Cardiac muscle cell (in vitro differentiated cells and primary cell): ENCODE data around the gene GLYR1. TPM values are rescaled to one million over a fixed set of nuclear protein-coding genes. Genes with fewer than 3 reads are reported as not detected.

Experiments used
- DNase-seq, 2 donors: peaks; one replicate each; pipeline versions ENCODE4 v3.0.0 to v3.0.0-alpha.2; 2010 to 2017; ENCODE audit warnings: low read depth in 1 of 2, low spot score in 1 of 2
- H3K27ac ChIP-seq: fragments of 200-600 bp; sonication (generic); 2 replicates; pipeline ENCODE4 v1.5.1; 2016
- H3K27me3 ChIP-seq: fragments of 200-600 bp; sonication (generic); 2 replicates; pipeline ENCODE4 v1.6.0; 2016; ENCODE audit warnings: control low read depth
- H3K36me3 ChIP-seq: fragments of 200-600 bp; sonication (generic); 2 replicates; pipeline ENCODE4 v1.5.1; 2016; ENCODE audit warnings: control low read depth
- H3K4me1 ChIP-seq: fragments of 200-600 bp; sonication (generic); 2 replicates; pipeline ENCODE4 v1.8.1; 2017; ENCODE audit warnings: low read depth, mild to moderate bottlenecking, mixed run types
- H3K4me3 ChIP-seq: fragments of 200-600 bp; sonication (generic); 2 replicates; pipeline ENCODE4 v1.5.1; 2016; ENCODE audit warnings: mild to moderate bottlenecking
- H3K9me3 ChIP-seq: fragments of 200-600 bp; sonication (generic); 2 replicates; pipeline ENCODE4 v1.5.1; 2017; ENCODE audit warnings: low read depth, mild to moderate bottlenecking, control low read depth
- CTCF ChIP-seq: IDR thresholded peaks from 2 replicates; pipeline ENCODE4 v1.5.1; 2012; ENCODE audit warnings: low read depth, mild to moderate bottlenecking, low read length
- polyA plus RNA-seq: library from polyadenylated mRNA; unstranded; fragments of >200 nt; fragmentation: Nextera tagmentation; extraction: Ambion mirVana; gene quantifications from 2 replicates; pipeline ENCODE4 v1.2.1, GENCODE V29; 2016
- total RNA-seq: library from RNA; depleted of rRNA; stranded (reverse); fragments of >200 nt; gene quantifications from 2 replicates; pipeline ENCODE4 v1.2.3, GENCODE V29; 2016

The GLYR1 gene
- total and polyA plus RNA-seq, 2 experiments from 2014 or later = 38.0 to 65.5 TPM

- no peak for DNase-seq
- TF ChIP-seq CTCF = no peak
- peaks cover 16% of the 10 kb centered on the region for H3K4me1 ChIP-seq
- no peak overlapping the region for H3K4me3 ChIP-seq
- no peak overlapping the region for H3K27ac ChIP-seq
- H3K27me3 ChIP-seq = no peaks in the 10 kb centered on the region
- no peaks in the 10 kb centered on the region for H3K36me3 ChIP-seq
- no peaks in the 10 kb centered on the region for H3K9me3 ChIP-seq
Measured at GRCh38 chr16:4790261-4790660, 56.8 kb downstream of the GLYR1 start.

GRCh38 chr16:4788910-4789309 is 58.2 kb downstream of the GLYR1 start:
- no peak for TF ChIP-seq CTCF
- peaks cover 16% of the 10 kb centered on the region for H3K4me1 ChIP-seq
- H3K9me3 ChIP-seq = no peaks in the 10 kb centered on the region
- no peaks in the 10 kb centered on the region for H3K27me3 ChIP-seq
- H3K27ac ChIP-seq = peak overlapping the region; percentile 5
- no peak for DNase-seq
- no peak overlapping the region for H3K4me3 ChIP-seq
- no peaks in the 10 kb centered on the region for H3K36me3 ChIP-seq

- H3K9me3 ChIP-seq = no peaks in the 10 kb centered on the region
- no peak for TF ChIP-seq CTCF
- H3K4me3 ChIP-seq = no peak overlapping the region
- H3K36me3 ChIP-seq = no peaks in the 10 kb centered on the region
- peak in 1 of 2 donors; percentile 20 for DNase-seq
- H3K27me3 ChIP-seq = no peaks in the 10 kb centered on the region
- peak overlapping the region; percentile 5 for H3K27ac ChIP-seq
- H3K4me1 ChIP-seq = peaks cover 16% of the 10 kb centered on the region
Measured at GRCh38 chr16:4788489-4788889, 58.6 kb downstream of the GLYR1 start.

GRCh38 chr16:4787627-4788482 is 59.2 kb downstream of the GLYR1 start, which contains the start of gene SEPTIN12:
Gene SEPTIN12, minus strand, starts transcription at chr16:4788345. Its CDS starts 700 bp downstream, at chr16:4787645.
- Histone ChIP-seq H3K27me3 (no peaks in the 10 kb centered on the region), H3K36me3 (no peaks in the 10 kb centered on the region), H3K4me1 (peaks cover 16% of the 10 kb centered on the region), H3K9me3 (no peaks in the 10 kb centered on the region), H3K4me3 (no peak within 1 kb of the TSS), H3K27ac (peak within 1 kb of the TSS; percentile 5)
- TF ChIP-seq CTCF = no peak
- DNase-seq = peak in 1 of 2 donors; percentile 24

- Histone ChIP-seq H3K4me1 (peaks cover 16% of the 10 kb centered on the region), H3K27me3 (no peaks in the 10 kb centered on the region), H3K4me3 (no peak overlapping the region), H3K9me3 (no peaks in the 10 kb centered on the region), H3K27ac (no peak overlapping the region), H3K36me3 (no peaks in the 10 kb centered on the region)
- TF ChIP-seq CTCF = no peak
- no peak for DNase-seq
Measured at GRCh38 chr16:4787068-4787467, 60.0 kb downstream of the GLYR1 start.
